ENCODE measurements around the gene CELF1.

- TF ChIP-seq CTCF (conservative IDR thresholded peaks at IDR 0.05; ENCODE audit: low read depth in 2 of 2) (no peak), REST (IDR thresholded peaks at IDR 0.05; ENCODE audit: unreplicated experiment) (no peak), POLR2AphosphoS5 (IDR thresholded peaks at IDR 0.05; ENCODE audit: low read depth) (peak; percentile 57), CREB1 (CRISPR knock-in tag; IDR thresholded peaks at IDR 0.05; ENCODE audit: low read depth) (peak; percentile 41), EZH2 (IDR thresholded peaks at IDR 0.05; ENCODE audit: low read depth, unreplicated experiment) (no peak), EZH2phosphoT487 (IDR thresholded peaks at IDR 0.05; ENCODE audit: unreplicated experiment) (no peak), ZNF114 (CRISPR knock-in tag; IDR thresholded peaks at IDR 0.05) (no peak), JUNB (IDR thresholded peaks at IDR 0.05; ENCODE audit: unreplicated experiment) (no peak), ZNF331 (CRISPR knock-in tag; IDR thresholded peaks at IDR 0.05; ENCODE audit: low read depth) (no peak), NANOG (IDR thresholded peaks at IDR 0.05; ENCODE audit: borderline replicate concordance) (no peak), ETS1 (IDR thresholded peaks at IDR 0.05) (no peak), STAT1 (IDR thresholded peaks at IDR 0.05; ENCODE audit: unreplicated experiment) (no peak), ZNF462 (CRISPR knock-in tag; IDR thresholded peaks at IDR 0.05) (no peak)
These were observed 37.3 kb upstream of the CELF1 start for GRCh38 chr11:47589977-47590861.

All from GM23338 (cell line).